Transverse colon (tissue), 4 donors: Measurements from ENCODE around the gene ZC3H13. TPM values are rescaled to one million over a fixed set of nuclear protein-coding genes. Genes with fewer than 3 reads are reported as not detected.

ENCODE experiments used
- DNase-seq: peaks from one replicate; pipeline ENCODE4 v3.0.0-alpha.2; 2019
- H3K27ac ChIP-seq, 4 donors: fragments of 200-600 bp; sonication (generic); 2 replicates each; pipeline ENCODE4 v1.5.1; 2016 to 2018; ENCODE audit warnings: inconsistent platforms in 4 of 4
- H3K27me3 ChIP-seq: fragments of 200-600 bp; sonication (generic); 2 replicates; pipeline ENCODE4 v1.5.1; 2017; ENCODE audit warnings: inconsistent platforms
- H3K36me3 ChIP-seq, 4 donors: fragments of 200-600 bp; sonication (generic); 2 replicates each; pipeline ENCODE4 v1.5.1; 2017 to 2019; ENCODE audit warnings: inconsistent platforms in 4 of 4
- H3K4me1 ChIP-seq, 4 donors: fragments of 200-600 bp; sonication (generic); 2 replicates each; pipeline ENCODE4 v1.5.1; 2017 to 2020; ENCODE audit warnings: inconsistent platforms in 4 of 4
- H3K4me3 ChIP-seq, 4 donors: fragments of 200-600 bp; sonication (generic); 1 replicate in 1 of 4; 2 replicates in 3 of 4; pipeline versions ENCODE4 v1.5.1 to v1.6.1; 2017 to 2019; ENCODE audit warnings: inconsistent platforms in 4 of 4
- H3K9me3 ChIP-seq, 2 donors: fragments of 200-600 bp; sonication (generic); 2 replicates each; pipeline ENCODE4 v1.5.1; 2017 to 2019; ENCODE audit warnings: inconsistent platforms in 2 of 2
- EP300 ChIP-seq: sonication (generic); formaldehyde crosslinking; IDR thresholded peaks from one replicate; pipeline ENCODE4 v1.6.1; 2017; ENCODE audit warnings: antibody characterized with exemption, low read depth
- POLR2A ChIP-seq: fragments of 450-650 bp; IDR thresholded peaks from one replicate; pipeline ENCODE4 v1.6.1; 2016; ENCODE audit warnings: antibody characterized with exemption, mild to moderate bottlenecking, moderate library complexity
- POLR2AphosphoS5 ChIP-seq, 3 donors: sonication (generic); formaldehyde crosslinking; IDR thresholded peaks; one replicate each; pipeline ENCODE4 v1.6.1; 2016; ENCODE audit warnings: antibody characterized with exemption in 3 of 3
- WGBS, 2 donors: methylation state at CpG; one replicate each; pipeline ENCODE4 v1.1.5; 2018; ENCODE audit warnings: low coverage in 1 of 2; 5-methylcytosine and 5-hydroxymethylcytosine counted together
- in situ Hi-C, 4 donors: fragments of 200-750 bp; cut with MboI; loops; one replicate each; pipeline versions ENCODE4 v1.15.0 to v1.15.1; 2017; ENCODE audit warnings: low sequenced_read_pairs in 3 of 4, low pct_ligation_motif_present in 1 of 4, low pct_unique_long_range_greater_than_20kb in 1 of 4
- intact Hi-C: fragments of 100-400 bp; cut with DNase I; formaldehyde crosslinking; loops from one replicate; pipeline ENCODE4 v1.15.1; 2023; ENCODE audit warnings: low total_unique reads
- total RNA-seq, 4 donors: library from RNA; depleted of rRNA; stranded (reverse); fragments of >200 nt; gene quantifications; one replicate each; pipeline ENCODE4 v1.1.0, GENCODE V29; 2016
- TF ChIP-seq, protein P1 (sequence below), 5 experiments: fragments of 200-600 bp in 3 of 5; fragments of 450-650 bp in 2 of 5; sonication (generic) in 3 of 5; IDR thresholded peaks; 1 replicate in 2 of 5; 2 replicates in 3 of 5; pipeline ENCODE4 v1.5.1; 2016 to 2017; ENCODE audit warnings: antibody characterized with exemption in 5 of 5, inconsistent platforms in 3 of 5, mild to moderate bottlenecking in 2 of 5, moderate library complexity in 1 of 5

ZC3H13 gene
- total RNA-seq, 4 donors from 2014 or later = 14.2 to 67.5 (median 23.7) TPM

DNA sequence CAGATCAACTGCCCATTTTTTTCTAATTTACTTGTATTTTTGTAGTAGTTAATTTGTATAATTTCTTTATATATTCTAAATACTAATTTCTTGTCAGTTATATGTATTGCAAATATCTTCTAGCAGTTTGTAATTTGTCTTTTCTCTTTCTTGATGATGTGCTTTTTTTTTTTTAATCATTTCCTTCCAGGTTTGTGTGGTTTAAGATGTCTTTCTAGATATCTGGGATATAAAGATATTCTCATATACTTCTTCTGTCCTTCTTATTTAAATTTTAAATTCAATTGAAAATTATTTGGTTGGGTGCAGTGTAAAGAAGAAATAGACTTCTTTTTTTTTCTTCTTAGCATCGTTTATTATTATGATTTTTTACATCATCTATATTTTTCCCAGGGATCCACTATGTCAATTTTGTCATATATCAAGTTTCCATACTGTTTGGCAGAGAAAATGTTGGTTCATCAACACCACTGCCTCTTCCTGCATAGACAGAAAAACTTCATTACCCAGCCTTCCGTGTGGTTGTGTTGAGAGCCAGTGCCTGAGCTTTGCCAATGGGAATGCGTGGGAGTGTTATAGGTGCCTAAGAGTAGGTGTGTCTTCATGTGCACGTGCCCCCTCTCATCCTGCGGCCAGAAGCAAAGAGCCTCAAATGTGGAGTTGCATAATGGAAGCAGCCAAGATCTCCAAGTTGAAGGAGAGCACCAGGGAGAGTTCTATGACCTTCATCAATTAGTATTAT, 36.4 kb upstream of the ZC3H13 start:
- H3K36me3 ChIP-seq = no peaks in the 10 kb centered on the region
- intact Hi-C loops (no loop called here), in situ Hi-C loops (no loop called here)
- no peak for TF ChIP-seq POLR2AphosphoS5 (IDR thresholded peaks at IDR 0.05)
- TF ChIP-seq, protein P1, sequence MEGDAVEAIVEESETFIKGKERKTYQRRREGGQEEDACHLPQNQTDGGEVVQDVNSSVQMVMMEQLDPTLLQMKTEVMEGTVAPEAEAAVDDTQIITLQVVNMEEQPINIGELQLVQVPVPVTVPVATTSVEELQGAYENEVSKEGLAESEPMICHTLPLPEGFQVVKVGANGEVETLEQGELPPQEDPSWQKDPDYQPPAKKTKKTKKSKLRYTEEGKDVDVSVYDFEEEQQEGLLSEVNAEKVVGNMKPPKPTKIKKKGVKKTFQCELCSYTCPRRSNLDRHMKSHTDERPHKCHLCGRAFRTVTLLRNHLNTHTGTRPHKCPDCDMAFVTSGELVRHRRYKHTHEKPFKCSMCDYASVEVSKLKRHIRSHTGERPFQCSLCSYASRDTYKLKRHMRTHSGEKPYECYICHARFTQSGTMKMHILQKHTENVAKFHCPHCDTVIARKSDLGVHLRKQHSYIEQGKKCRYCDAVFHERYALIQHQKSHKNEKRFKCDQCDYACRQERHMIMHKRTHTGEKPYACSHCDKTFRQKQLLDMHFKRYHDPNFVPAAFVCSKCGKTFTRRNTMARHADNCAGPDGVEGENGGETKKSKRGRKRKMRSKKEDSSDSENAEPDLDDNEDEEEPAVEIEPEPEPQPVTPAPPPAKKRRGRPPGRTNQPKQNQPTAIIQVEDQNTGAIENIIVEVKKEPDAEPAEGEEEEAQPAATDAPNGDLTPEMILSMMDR (IDR thresholded peaks at IDR 0.05) = no peak
- no peak for TF ChIP-seq EP300
- no peak for TF ChIP-seq POLR2A
- WGBS, 2 donors = 70 to 78% methylated on average over 1 to 5 of the region's 5 CpGs
- no peaks in the 10 kb centered on the region for H3K4me1 ChIP-seq
- no peaks in the 10 kb centered on the region for H3K9me3 ChIP-seq
- DNase-seq = no peak
- H3K27ac ChIP-seq = no peak overlapping the region
- H3K4me3 ChIP-seq = no peak overlapping the region
- no peaks in the 10 kb centered on the region for H3K27me3 ChIP-seq

- in situ Hi-C loops (no loop called here), intact Hi-C loops (no loop called here)
- no peak for DNase-seq
Measured at GRCh38 chr13:46087481-46087880, 34.9 kb upstream of the ZC3H13 start.

DNA sequence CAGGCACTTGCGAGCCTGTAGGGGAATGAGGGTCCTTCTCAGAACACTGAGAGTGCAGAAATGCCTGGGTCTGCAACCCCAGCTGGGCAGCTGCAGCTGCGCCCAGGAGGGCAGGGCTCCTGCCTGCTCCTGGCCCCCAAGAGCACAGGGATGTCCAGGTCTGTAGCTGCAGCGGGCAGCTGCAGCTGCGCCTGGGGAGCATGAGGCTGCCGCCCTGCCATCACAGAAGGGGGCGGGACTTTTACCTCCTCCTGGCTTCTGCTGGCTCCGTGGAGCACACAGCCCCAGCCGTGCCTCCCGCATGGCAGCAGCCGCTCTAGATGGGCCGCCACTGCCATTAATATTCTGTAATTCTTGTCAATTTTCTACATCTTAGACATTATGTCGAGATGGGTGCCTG, 34.4 kb upstream of the ZC3H13 start:
- H3K9me3 ChIP-seq = no peaks in the 10 kb centered on the region
- no peak overlapping the region for H3K4me3 ChIP-seq
- no peaks in the 10 kb centered on the region for H3K36me3 ChIP-seq
- no peak for DNase-seq
- H3K27ac ChIP-seq = no peak overlapping the region
- intact Hi-C loops (no loop called here), in situ Hi-C loops (no loop called here)
- no peaks in the 10 kb centered on the region for H3K4me1 ChIP-seq
- TF ChIP-seq EP300 = no peak
- no peak for TF ChIP-seq POLR2AphosphoS5 (IDR thresholded peaks at IDR 0.05)
- no peak for TF ChIP-seq POLR2A
- TF ChIP-seq, protein P1 (IDR thresholded peaks at IDR 0.05) = no peak
- WGBS, 2 donors = 50 to 93% methylated on average over 1 to 12 of the region's 12 CpGs
- H3K27me3 ChIP-seq = no peaks in the 10 kb centered on the region

More at GRCh38 chr13:46087481-46087880, 34.9 kb upstream of the ZC3H13 start:
- H3K36me3 ChIP-seq = no peaks in the 10 kb centered on the region
- TF ChIP-seq, protein P1 (IDR thresholded peaks at IDR 0.05) = no peak
- no peak overlapping the region for H3K4me3 ChIP-seq
- no peaks in the 10 kb centered on the region for H3K27me3 ChIP-seq
- no peak overlapping the region for H3K27ac ChIP-seq
- H3K4me1 ChIP-seq = no peaks in the 10 kb centered on the region
- H3K9me3 ChIP-seq = no peaks in the 10 kb centered on the region

DNA sequence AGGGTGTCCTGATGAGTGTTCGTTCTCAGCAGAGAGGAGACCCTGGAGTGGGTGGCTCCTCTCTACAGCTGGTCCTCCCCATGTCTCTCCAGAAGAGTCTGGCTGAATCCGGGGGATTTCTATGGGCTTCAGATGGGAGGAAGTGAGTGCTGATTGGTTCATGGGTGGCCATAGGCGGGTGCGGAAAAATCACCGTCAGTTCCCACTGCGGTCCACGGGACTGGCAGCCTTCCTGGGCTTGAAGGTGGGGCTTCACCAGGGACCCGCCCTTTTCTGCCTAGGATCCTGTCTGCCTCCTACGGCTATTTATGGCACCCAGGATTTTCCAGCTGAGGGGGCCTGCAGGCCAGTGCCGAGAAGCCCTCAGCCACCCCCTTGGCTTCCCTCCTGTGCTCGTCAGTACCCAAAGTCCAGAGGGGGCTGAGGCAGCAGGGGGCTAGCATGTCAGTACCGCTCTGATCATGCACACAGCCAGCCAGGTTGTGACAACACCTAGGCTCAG, 33.9 kb upstream of the ZC3H13 start:
- intact Hi-C loops = no loop called here
- no peak for TF ChIP-seq EP300
- TF ChIP-seq POLR2AphosphoS5 (IDR thresholded peaks at IDR 0.05) = no peak
- TF ChIP-seq POLR2A = no peak
- TF ChIP-seq, protein P1 (IDR thresholded peaks at IDR 0.05) = no peak
- 75% methylated on average over 12 of the region's 12 CpGs; no CpG with 5 or more reads in 1 of the 2 donors for WGBS, 2 donors

More for the DNA sequence above, 33.9 kb upstream of the ZC3H13 start:
- Histone ChIP-seq H3K36me3 (no peaks in the 10 kb centered on the region), H3K9me3 (no peaks in the 10 kb centered on the region), H3K27me3 (no peaks in the 10 kb centered on the region), H3K4me1 (no peaks in the 10 kb centered on the region), H3K4me3 (no peak overlapping the region), H3K27ac (no peak overlapping the region)
- no peak for DNase-seq
- in situ Hi-C loops = no loop called here
